GM10248 (cell line): ENCODE measurements around the gene TMEM231.
"Not testable (repeated sequence)": the region's sequence is repeated elsewhere in the genome, so short reads cannot be mapped to it uniquely, and the experiment has no call there.

Experiments used
- CTCF ChIA-PET: fragments of 300-600 bp; sonication (Branson Sonifier 250); formaldehyde crosslinking; extraction: SDS; loops from one replicate; lab custom pipeline; 2021; ENCODE audit warnings: antibody characterized with exemption; lab: Yijun Ruan, JAX
- POLR2A ChIA-PET: fragments of 350-650 bp; sonication (Branson Sonifier 250); formaldehyde crosslinking; extraction: SDS; loops from one replicate; lab custom pipeline; 2020; ENCODE audit warnings: antibody characterized with exemption; lab: Yijun Ruan, JAX
- DNase-seq: peaks from one replicate; pipeline ENCODE4 v3.0.0; 2012; ENCODE audit errors: extremely low spot score
- TF ChIP-seq, protein P1 (sequence below): IDR thresholded peaks from 2 replicates; pipeline ENCODE4 v1.5.1; 2012; ENCODE audit warnings: mild to moderate bottlenecking, low read depth; ENCODE audit errors: extremely low read depth, missing control alignments, control extremely low read depth

The TMEM231 gene

DNA sequence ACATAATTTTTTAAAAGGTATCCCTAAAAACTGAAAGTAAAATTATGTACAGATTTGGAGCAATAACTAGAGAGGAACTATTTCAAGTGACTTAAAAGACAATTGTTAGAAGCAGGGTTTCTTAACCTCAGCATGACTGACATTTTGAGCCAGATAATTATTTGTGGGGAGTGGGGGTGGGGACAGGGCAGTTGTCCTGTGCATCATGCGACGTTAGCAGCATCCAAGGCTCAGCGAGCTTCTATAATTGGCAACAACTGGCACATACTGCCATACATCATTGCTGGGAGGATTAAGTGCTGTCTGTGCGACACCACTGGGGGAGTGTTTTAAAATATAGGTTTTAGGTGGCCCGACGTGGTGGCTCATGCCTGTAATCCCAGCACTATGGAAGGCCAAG, 37.3 kb upstream of the TMEM231 start:
- TF ChIP-seq, protein P1, sequence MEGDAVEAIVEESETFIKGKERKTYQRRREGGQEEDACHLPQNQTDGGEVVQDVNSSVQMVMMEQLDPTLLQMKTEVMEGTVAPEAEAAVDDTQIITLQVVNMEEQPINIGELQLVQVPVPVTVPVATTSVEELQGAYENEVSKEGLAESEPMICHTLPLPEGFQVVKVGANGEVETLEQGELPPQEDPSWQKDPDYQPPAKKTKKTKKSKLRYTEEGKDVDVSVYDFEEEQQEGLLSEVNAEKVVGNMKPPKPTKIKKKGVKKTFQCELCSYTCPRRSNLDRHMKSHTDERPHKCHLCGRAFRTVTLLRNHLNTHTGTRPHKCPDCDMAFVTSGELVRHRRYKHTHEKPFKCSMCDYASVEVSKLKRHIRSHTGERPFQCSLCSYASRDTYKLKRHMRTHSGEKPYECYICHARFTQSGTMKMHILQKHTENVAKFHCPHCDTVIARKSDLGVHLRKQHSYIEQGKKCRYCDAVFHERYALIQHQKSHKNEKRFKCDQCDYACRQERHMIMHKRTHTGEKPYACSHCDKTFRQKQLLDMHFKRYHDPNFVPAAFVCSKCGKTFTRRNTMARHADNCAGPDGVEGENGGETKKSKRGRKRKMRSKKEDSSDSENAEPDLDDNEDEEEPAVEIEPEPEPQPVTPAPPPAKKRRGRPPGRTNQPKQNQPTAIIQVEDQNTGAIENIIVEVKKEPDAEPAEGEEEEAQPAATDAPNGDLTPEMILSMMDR, result no peak
- ChIA-PET CTCF (interaction anchor here (0.9 to 2.5 kb wide), 5 partner anchors 9 to 76 kb away, joined by 3 to 7 read pairs (median 4); no protein-coding TSS in a partner anchor), POLR2A (no interaction called here)
- no peak for DNase-seq

DNA sequence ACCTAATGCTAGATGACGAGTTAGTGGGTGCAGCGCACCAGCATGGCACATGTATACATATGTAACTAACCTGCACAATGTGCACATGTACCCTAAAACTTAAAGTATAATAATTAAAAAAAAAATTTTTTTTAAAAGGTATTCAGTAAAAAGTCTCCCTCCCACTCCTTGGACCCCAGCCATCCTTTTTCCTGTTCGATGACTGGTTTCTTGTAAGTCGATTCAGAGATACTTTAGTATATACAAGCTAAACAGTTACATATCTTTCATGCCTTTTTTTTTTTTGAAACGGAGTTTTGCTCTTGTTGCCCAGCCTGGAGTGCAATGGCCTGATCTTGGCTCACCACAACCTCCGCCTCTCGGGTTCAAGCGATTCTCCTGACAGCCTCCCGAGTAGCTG, 35.9 kb upstream of the TMEM231 start:
- DNase-seq, result not testable (repeated sequence)
- ChIA-PET CTCF (interaction anchor here (2.5 kb wide), 1 partner anchor 11 kb away, joined by 7 read pairs; no protein-coding TSS in a partner anchor), POLR2A (interaction anchor here (0.6 kb wide), 1 partner anchor 24 kb away, joined by 3 read pairs; no protein-coding TSS in a partner anchor)

DNA sequence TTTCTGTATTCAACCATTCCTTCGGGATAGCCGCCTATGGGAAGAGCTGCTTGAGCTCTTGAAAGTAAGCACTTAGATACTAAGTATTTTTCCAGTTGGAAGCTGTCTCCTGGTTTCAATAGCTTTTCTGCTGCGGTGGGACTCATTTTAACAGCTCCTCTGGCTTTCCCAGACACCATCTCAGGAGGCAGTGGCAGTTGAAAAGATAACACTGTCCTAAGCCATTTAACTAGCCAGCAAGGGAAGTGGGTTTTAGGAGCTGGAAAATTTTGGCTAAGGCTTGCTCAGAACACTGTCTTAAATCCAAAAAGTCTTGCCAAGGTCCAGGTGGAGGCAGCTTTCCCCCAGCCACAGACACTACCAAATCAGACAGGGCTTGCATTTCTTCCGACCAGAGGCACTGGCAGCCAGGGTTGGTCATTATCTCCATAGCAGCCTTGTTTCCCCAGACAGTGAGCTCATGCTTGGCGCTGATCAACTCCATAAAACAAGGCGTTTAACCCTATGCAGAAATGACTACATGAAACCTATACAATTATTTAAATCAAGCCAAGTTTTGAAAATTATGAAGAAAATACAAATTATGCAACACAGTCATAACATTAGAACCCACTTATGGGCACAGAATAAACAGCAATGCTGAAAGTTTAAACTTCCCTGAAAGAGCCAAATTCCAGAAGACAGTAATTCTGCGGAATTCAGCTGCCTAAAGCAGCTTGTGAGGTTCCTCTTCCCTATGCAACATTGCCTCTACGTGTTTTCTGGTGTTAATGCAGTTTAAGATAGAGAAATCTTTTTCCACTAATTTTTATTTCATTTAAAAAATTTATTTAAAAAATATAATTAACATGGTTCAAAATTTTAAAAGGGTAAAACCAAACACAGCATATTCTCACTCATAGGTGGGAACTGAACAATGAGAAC, 35.1 kb upstream of the TMEM231 start:
- no peak for DNase-seq
- CTCF ChIA-PET, result interaction anchor here (0.8 to 2.5 kb wide), 4 partner anchors 9 to 32 kb away, joined by 3 to 7 read pairs (median 4); partner anchors contain the start of gene ADAT1
- TF ChIP-seq, protein P1, result no peak
- POLR2A ChIA-PET, result interaction anchor here (0.6 to 0.9 kb wide), 2 partner anchors 25 to 32 kb away, joined by 3 read pairs; partner anchors contain the start of gene ADAT1

DNA sequence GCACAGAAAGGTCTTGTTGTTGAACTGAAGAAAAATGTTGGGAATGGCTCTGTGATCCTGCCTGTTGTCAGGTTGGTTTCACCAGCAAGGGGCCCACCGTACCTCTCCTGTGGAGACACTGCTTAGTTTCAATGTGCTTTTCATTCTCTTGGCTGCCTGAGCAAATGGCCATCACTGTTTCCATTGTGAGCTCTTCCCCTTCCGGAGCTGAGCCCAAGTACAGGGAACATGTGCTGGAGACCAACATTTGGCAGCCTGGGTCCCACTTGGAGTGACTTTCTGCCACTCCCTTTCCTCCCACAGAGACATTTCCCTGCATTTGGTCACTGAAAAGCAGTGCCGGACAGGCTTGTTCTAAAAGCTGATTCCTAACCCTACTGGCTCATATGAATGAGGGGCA, 33.3 kb upstream of the TMEM231 start:
- TF ChIP-seq, protein P1, result no peak
- ChIA-PET POLR2A (no interaction called here), CTCF (interaction anchor here (1.1 to 4.1 kb wide), 4 partner anchors 10 to 33 kb away, joined by 3 to 16 read pairs (median 5); partner anchors contain the start of gene ADAT1)
- DNase-seq, result no peak

DNA sequence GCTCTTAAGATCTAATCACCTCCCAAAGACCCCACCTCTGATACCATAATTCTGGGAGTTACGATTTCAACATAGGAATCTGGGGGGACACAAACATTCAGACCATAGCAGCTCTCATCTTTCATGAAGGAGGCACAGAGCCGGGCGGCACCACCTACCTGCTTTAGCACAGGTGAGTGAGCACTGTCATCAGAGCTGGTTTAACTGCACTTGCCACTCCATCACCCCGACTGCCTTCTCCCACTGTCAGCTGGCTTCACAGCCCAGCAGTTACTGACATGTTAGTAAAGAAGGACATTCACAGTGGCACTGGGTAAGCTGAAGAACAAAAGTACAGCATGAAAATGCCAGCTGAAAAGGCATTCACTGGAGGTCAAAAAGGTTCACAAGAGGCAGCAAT, 32.7 kb upstream of the TMEM231 start:
- ChIA-PET CTCF (interaction anchor here (1.1 to 4.1 kb wide), 4 partner anchors 9 to 34 kb away, joined by 3 to 16 read pairs (median 5); partner anchors contain the start of gene ADAT1), POLR2A (no interaction called here)
- TF ChIP-seq, protein P1, result no peak

DNA sequence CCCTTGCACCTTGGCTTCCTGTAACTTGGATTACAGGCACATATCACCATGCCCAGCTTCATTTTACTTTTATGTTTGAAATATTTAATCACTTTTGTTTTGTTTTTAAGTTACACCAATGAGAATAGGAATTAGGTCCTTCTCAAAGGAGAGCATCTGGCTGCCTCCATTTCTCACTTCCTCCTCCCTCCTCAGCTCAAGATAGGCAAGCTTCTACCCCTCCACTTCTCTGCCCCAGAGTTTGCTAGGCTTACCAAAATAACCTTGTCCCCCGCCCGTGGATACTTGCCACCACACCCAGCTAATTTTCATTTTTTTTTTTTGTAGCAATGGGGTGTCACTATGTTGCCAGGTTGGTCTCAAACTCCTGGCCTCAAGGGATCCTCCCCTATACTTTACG, 28.1 kb upstream of the TMEM231 start:
- CTCF ChIA-PET, result interaction anchor here (1.1 to 1.7 kb wide), 5 partner anchors 10 to 36 kb away, joined by 3 to 4 read pairs (median 3); no protein-coding TSS in a partner anchor

More for the DNA sequence above, 32.7 kb upstream of the TMEM231 start:
- DNase-seq, result no peak

More for the DNA sequence above, 28.1 kb upstream of the TMEM231 start:
- no peak for DNase-seq
- POLR2A ChIA-PET, result interaction anchor here (0.5 to 0.7 kb wide), 3 partner anchors 77 to 1620 kb away, joined by 3 to 6 read pairs (median 5); no protein-coding TSS in a partner anchor
- TF ChIP-seq, protein P1, result no peak
